Activated CD4-positive, alpha-beta T cell treated with anti-CD3 and anti-CD28 coated beads for 4 hours (primary cell): ENCODE measurements around the gene SELENOP.
"Not testable (repeated sequence)": the region's sequence is repeated elsewhere in the genome, so short reads cannot be mapped to it uniquely, and the experiment has no call there.

ENCODE experiments used
- DNase-seq, 2 donors: peaks; one replicate each; pipeline ENCODE4 v3.0.0-alpha.2; 2020

The SELENOP gene

DNA sequence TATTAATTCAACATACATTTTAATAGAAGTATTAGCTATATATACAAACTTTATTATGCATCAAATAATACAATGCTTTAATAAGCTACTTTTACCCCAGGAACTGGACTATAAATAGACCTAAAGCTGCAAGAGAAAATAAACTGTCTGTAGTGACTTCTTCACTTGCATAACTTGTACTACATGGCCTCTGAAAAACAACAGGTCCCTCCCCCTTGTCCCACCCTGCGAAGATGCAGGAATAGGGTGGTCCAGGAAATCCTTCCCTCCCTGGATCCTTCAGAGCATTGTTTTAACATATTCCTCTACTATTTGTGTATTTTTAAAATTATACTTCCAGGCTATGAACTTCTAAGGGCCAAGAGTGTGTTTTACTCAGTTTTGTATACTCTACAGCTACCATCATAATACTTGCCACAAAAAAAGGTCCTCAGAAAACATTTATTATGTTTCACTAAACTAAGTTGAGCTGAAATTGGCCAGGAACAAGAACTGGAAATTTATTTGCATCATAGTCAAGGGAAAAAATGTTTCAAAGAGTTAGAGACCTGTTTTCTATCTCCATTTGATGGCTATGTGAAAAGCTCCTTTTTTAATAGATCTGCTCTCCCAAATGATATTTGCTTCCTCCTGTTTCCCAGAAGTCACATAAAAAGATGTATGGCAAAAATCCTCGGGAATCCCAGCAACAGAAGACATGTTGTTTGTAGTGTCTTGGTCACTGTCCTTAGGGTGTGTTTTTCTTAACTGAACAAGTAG, 15.2 kb upstream of the SELENOP start:
- DNase-seq: no peak

DNA sequence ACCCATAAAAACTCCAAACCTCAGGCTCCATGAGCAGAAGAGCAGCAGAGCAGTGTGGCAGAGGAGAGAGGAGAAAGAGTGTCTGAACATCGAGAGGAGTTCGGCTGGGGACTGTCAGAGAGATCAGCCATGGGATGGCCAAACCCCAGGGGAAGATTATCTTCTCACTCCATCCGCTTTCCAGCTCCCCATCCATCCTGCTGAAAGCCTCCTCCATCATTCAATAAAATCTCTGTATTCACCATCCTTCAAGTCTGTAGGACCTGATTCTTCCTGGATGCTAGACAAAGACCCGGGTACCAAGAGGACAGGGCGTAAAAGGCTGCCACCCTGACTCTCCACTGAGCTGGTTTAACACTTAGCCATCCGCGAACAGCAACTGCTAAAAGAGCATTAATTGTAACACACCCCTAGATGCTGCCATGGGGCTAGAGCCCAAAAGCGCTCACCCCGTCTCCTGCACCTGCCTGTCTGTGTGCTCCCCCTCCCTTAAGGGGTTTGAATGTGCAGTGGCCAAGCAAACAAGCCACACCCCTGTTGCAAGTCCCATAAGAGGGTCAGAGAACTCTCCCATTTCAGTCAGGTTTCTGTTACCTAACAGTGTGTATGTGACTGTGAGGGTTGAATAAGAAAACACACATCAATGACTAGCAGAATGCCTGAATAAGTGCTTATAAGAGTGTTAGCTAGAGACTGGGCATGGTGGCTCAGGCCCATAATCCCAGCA, 13.9 kb upstream of the SELENOP start:
- no peak for DNase-seq

DNA sequence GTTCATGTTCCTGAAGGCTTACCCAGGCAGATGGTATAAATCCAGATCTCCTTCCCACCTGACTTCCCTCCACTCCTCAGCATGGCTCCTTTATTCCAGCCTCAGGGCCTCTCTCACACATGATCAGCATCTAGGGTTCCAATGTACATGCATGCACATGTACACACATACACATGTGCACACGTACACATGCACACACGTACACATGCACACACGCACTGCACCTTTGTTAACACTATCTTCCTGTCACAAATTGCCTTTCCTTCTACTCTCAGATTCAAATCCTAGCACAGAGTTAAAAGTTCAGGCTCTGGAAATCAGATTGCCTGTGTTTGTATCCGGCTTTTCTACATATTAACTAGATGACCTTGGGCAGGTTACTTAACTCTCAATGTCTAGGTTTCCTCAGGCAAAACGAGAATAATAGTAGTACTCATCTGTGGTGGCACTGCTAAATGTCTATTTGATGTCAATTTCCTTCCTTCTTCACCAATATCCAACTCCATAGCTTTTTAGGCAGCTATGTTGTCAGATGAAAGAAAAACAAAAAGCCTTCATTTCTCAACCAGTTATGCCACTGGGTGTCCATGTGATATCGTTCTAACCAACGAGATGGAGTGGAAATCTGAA, 12.8 kb upstream of the SELENOP start:
- no peak for DNase-seq

DNA sequence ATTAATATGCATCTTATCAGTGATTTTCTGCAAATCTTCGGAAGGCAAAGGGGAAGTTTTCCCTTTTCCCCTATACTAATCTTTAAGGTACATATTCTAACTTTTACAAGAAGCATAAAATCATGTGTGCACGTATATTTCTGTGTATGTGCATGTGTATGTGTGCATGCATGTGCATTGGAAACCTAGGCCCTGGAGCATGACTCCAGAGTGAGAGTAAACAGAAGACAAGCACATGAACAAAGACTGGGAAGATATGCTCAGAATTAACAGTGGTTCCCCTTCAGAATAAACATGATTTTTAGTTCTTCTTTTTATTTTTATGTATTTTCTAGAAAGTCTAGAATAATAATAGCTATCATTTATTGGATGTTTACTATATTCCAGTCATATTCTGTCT, 10.9 kb upstream of the SELENOP start:
- DNase-seq: no peak

DNA sequence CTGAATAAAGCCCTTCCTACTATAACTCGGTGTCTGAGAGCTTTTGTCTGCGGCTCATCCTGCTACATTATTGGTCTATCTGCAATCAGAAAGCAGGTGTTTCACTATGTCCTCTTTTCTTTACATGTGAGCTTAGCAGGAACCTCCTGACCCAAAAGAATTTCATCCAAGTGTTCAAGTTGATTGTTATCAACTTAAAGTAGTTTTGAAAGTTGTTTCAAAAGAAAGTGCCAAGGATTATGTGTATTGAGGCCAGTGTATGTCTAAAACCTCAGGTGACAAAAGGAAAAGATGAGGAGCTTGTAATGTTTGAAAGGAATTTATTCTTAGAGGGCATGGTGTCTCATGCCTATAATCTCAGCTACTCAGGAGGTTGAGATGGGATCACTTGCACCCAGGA, 8.1 kb upstream of the SELENOP start:
- no peak for DNase-seq

DNA sequence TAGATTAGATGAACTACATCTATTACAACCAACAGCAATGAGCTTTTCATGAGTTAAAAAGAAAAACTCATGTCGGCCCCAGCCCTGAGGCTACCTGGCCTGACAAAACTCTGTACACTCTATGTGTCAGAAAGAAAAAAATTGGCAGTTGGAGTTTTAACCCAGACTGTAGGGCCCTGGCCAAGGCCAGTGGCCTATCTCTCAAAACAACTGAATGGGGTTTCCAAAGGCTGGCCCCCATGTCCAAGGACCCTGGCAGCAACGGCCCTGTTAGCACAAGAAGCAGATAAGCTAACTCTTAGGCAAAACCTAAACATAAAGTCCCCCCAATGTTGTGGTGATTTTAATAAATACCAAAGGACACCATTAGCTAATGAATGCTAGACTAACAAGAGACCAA, 4.9 kb upstream of the SELENOP start:
- not testable (repeated sequence) for DNase-seq

DNA sequence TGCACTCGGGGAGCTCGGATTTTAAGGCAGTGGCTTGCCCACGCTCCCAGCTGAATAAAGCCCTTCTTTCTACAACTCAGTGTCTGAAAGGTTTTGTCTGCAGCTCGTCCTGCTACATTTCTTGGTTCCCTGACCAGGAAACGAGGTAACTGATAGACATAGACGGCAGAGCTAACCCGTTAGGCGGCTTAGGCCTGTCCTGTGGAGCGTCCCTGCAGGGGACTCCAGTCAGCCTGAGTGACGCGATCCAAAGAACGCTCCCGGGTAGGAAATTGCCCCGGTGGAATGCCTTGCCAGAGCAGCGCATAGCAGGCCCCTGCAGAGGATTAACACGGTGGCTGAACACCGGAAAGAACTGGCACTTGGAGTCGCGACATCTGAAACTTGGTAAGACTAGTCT, 1.8 kb upstream of the SELENOP start:
- no peak for DNase-seq

DNA sequence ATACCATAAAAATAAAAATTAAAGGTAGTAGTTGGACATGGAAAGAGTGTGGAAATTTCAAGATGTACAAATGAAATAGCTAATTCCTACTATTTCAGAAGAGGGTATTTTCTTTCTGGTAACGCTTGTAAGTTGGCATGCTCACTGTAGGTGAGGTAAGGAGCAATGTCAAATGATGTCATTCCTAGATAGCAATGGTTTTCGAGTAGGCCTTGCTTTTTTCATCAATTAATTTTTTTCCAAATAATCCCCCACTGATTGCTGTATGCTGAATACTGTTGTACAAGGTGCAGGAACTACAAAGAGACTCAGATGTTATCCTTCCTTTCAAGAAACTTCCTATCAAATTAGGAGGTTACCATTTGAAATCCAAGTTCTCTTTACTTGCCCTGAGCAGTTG, 928 bp upstream of the SELENOP start:
- no peak for DNase-seq

DNA sequence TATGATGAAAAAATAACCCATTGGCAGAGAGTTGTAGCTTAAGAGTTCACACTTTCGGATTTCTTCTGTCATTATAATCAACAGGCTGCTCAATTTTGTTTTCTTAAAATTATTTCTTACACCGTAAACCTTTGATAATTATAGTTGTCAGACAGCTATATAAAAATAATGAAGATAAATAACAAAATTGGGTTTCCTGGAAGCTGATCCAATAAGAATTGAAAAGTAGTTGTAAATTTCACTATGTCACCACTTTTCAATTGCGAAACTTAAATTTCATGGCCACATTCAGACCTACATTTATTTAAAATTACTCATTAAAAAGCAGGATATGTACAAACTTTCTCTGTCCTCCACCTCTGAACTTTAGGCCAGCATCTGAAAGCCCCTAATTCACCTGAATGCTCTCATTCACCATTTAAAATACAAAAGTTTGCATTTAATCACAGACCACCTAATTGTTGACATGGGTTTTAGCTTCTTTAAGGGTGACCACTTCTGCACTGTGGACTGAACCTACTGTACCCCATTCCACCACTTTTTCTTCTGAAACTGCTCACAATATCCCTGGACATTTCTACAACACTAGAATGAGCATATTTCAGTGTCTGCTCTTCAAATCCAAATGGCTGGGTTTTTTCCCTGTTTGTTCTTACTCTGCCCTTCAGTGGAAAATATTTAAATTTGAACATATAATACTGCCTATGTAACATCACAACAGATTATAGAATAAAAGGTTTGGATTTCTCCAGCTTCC, 680 bp downstream of the SELENOP start:
- DNase-seq: no peak

DNA sequence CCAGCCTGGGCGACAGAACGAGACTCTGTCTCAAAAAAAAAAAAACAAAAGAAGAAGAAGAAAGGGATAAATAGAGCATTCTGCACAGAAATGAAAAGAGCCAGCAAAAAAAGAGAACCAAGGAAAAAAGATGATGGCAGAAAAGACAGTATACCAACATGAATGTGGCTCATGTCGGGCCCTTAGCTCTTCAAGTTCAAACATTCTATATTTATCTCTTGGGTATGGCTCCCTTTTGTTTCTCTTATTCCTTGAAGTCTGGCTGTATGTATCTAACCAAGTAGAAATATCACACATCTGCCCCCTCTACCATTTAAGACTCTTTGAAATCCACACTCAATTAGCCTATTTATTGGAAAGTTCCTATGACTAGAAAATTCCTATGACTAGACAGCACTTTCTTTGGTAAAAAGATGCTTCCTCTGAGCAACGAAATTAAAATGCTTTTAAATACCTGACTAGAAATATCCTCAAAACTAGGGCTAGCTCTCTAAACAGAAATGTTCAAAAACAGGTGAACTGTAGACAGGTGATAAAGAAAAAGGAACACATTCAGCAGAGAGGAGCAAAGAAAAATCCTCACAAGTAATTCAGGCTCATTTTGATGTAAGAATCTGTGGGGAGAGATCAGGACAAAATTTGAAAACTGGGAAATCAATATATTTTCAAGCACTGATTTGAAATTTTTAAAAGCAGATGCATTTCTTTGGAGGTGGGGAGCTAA, 2.6 kb downstream of the SELENOP start:
- DNase-seq: no peak

DNA sequence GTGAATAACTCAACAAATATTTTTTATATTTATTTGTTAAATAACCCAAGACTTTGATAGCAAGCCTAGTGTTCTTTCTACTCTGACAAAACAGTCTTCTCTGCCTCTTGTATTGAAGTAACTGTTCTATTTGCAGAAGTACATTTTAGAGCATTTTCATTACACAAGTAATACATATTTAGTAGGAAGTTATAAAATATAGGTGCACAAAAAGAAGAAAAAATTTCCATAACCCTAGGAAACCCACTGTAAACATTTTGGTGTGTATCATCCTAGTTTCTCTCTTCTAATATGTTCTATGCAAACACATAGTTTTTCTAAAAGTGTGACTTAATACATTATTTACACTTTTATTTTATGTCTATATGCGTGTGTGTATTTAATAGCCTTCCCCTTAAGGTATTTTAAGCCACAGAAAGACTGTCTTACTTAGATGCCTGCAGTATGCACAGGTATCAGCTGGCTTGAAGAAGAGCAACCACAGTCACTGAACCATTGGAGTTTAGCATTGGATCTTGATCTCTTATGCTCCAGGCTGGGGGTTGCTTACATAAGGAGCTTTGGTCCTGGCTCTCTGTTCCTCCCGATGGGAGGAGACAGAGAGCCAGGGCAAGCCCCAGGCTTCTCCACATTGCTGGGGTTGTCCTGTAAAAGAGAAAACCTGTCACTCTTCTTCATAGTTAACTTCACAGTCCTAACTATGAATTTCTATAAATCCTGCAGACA, 3.8 kb downstream of the SELENOP start:
- DNase-seq: no peak

DNA sequence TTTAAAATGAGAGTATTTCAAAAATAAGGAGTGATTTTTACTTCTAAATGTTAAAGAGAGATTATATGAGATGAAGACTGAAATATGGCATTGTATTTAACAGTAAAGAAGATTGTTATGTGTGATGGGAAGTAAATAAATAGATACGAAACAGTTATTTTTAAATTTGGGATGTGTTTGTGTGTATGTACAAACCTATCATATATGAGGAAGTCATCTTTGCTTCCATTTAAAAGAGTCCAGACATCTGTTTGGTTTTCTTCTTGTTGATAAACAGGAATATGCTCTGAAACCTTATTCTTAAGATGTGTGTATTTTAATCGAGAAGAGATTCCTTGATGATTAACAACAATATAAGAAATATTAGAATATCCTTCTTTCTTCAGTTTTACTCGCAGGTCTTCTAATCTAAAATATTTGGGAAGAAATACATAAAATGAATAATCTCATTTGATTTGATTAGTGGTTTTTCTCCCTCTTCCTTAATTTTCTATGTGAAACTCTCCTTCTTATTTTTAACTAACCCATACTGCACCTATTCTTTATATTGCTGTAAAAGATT, 4.9 kb downstream of the SELENOP start:
- DNase-seq: no peak

DNA sequence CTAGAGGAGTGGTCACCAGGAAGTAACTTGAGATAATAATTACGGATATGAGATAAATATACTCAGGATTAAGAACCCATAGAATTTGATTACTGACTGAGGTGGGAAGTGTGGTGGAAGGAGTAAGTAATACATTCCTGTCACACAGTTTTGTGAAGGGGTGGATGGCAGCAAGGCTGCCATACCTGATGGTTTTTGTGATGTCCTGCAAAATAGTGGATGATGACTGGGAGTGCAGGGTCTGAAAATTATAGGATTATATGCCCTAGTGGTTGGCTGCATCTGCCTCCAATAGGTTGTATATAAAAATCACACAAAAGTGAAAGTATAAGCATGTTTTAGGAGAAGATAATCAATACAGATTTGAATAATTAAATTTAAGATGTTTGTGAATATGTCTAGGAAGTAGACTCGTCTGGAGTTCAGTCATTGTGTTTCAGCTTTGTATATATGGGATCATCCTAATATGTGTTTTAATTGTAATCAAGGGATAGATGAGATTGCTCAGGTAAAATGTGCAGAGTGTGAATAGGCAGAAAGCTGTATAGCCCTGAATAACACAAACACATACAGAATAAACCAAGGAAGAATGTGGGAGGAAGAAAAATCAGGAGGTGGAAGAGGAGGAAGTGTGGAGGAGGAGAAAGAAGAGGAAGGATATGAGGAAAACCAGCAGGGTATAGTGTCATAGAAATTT, 5.5 kb downstream of the SELENOP start:
- DNase-seq: no peak

DNA sequence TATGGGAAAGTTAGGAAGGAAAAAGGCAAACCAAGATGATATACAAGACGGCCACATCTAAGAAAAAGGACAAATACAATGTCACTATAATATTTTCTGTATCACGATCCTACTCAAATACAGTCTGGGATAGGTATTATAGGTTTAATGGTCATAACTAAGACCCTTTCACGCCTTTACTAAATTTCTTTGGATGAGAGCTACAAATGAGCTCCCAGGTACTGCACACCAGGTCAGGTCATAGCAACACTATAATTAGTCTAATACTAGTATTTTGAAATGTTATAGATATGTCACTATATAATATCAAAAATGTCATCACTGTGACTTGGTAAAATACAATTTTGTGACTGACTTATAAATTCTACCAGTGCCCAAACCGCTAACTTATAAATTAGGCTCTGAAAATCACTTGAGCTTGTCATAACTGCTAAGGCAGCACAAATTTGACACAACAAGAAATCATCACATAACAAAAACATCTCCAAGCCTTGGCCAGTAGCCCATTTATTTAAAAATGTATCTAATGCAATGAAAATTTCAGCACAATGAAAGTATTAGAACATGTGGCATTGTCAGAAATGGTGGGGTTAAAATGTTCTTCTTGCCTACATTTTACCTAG, 6.9 kb downstream of the SELENOP start:
- no peak for DNase-seq

DNA sequence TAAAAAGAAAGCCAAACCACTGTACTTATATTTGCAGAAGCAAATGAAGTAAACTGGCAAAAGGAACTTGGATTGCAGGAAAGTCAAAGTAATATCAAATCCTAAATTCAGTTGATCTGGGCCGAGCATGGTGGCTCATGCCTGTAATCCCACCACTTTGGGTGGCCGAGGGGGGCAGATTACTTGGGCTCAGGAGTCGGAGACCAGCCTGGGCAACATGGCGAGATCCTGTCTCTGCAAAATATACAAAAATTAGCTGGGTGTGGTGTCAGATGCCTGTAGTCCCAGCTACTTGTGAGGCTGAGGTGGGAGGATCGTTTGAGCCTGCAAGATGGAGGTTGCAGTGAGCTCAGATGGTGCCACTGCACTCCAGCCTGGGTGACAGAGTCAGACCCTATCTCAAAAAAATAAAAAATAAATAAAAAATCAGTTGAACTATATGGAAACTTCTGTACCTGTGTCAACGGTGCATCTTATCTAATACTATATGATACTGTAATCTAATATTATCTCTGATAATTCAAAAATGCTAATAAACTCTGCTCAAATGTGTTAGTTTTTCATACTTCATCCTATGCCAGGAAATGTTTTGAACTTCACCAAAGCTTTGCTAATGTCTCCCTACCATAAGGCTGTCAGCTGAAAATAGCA, 10.1 kb downstream of the SELENOP start:
- no peak for DNase-seq

DNA sequence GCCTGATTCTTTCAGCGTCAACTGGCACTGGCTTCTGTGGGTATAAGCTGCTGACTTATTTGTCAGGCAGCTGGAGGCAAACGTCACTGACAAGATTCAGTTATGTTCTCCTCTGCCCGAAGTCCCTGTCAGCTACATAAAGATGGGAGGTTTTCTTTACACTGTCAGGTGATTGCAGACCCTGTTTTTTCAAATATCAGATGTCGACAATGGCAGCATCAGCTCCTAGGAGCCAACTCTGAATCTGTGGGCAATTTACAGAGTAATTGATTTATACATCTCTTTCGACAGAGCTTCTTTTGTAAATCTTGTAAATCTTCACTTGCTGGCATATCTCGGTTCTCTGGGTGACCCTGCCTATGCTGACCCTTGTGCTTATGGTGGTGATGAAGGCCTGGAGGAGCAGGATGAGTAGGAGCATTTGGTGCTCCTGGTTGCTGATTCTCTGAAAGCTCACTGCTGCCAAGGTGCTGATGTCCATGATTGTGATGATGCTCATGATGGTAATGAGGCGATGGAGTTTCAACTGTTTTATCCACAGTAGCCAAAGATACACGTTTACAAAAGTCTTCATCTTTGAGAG, 10.9 kb downstream of the SELENOP start:
- no peak for DNase-seq

DNA sequence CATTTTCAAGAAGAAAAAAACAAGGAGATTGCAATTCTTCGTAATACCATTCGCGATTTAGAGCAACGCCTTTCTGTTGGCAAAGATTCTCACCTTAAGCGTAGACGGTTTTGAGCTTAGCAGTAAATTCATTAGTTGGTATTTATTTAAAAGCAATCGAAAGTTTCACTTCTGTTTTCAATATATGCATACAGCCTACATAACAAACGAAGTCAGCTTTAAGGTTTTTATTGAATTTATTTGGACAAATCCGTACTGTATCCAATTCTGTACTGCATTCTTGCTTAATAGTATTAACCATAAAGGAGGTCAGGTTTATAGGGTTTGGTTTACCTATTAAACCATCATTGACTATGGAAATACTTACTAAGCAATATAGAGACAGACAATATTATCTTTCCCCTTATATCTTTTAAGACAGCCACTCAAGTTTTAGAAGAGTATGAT, 12.0 kb downstream of the SELENOP start:
- DNase-seq: no peak

DNA sequence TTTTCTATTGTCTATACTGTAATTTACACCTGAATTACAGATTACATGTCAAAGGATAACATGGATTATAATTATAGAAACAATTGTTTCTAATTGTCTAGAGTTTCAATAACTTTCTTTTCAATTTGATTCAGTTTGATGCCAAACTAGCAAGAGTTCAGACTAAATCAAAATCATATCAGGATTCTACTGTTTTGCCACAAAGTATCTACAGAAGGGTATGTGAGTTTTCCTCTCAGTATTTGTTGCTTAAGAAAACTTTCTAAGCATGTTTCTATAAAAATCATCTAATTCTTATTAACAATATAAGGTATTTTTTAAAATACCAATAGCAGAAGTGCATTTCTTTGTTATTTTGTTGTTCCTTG, 12.5 kb downstream of the SELENOP start:
- no peak for DNase-seq
